SK-N-SH treated with all-trans-retinoic acid at 6 μM for 48 hours (cell line): ENCODE data around the gene C11orf52.
A peak's percentile ranks its signal among the peaks of the same experiment; 100 is the strongest.

ENCODE experiments used
- ATAC-seq: fragments of 200-7000 bp; cut with Tn5 transposase; 3 replicates; pipeline ENCODE4 v1.9.1; 2020; ENCODE audit warnings: mild to moderate bottlenecking, moderate library complexity
- ARNTL ChIP-seq: fragments of 450-650 bp; formaldehyde crosslinking; IDR thresholded peaks from 2 replicates; pipeline ENCODE4 v1.5.0; 2020; ENCODE audit warnings: low read depth, mild to moderate bottlenecking, moderate library complexity, borderline replicate concordance
- BACH2 ChIP-seq: fragments of 250-450 bp; sonication (Bioruptor Pico); IDR thresholded peaks from 2 replicates; pipeline ENCODE4 v1.9.0; 2021; ENCODE audit warnings: mild to moderate bottlenecking, borderline replicate concordance
- CSDC2 ChIP-seq: fragments of 250-450 bp; sonication (Bioruptor Pico); IDR thresholded peaks from 2 replicates; pipeline ENCODE4 v1.5.0; 2020; ENCODE audit warnings: mild to moderate bottlenecking, moderate library complexity
- ESRRG ChIP-seq: fragments of 250-450 bp; sonication (Bioruptor Pico); IDR thresholded peaks from 2 replicates; pipeline ENCODE4 v1.6.1; 2021; ENCODE audit warnings: mild to moderate bottlenecking
- GLIS3 ChIP-seq: fragments of 250-450 bp; sonication (Bioruptor Pico); IDR thresholded peaks from 2 replicates; pipeline ENCODE4 v1.5.0; 2020; ENCODE audit warnings: mild to moderate bottlenecking, moderate library complexity
- ISL1 ChIP-seq: fragments of 250-450 bp; sonication (Bioruptor Pico); IDR thresholded peaks from 2 replicates; pipeline ENCODE4 v2.1.2; 2022; ENCODE audit warnings: mild to moderate bottlenecking, moderate library complexity
- PPARA ChIP-seq: fragments of 250-450 bp; sonication (Bioruptor Pico); IDR thresholded peaks from 2 replicates; pipeline ENCODE4 v1.5.0; 2020; ENCODE audit warnings: mild to moderate bottlenecking, borderline replicate concordance
- RARB ChIP-seq: fragments of 250-450 bp; sonication (Bioruptor Pico); IDR thresholded peaks from 2 replicates; pipeline ENCODE4 v1.8.0; 2021; ENCODE audit warnings: mild to moderate bottlenecking, moderate library complexity
- TCF4 ChIP-seq: fragments of 250-450 bp; sonication (Bioruptor Pico); IDR thresholded peaks from 2 replicates; pipeline ENCODE4 v1.8.0; 2021; ENCODE audit warnings: mild to moderate bottlenecking, moderate library complexity, borderline replicate concordance
- TOX ChIP-seq: fragments of 250-450 bp; sonication (Bioruptor Pico); IDR thresholded peaks from 2 replicates; pipeline ENCODE4 v1.8.0; 2021; ENCODE audit warnings: mild to moderate bottlenecking, moderate library complexity, borderline replicate concordance
- ZC3H10 ChIP-seq: fragments of 250-450 bp; sonication (Bioruptor Pico); IDR thresholded peaks from 2 replicates; pipeline ENCODE4 v1.5.1; 2021; ENCODE audit warnings: mild to moderate bottlenecking, moderate library complexity
- ZFP3 ChIP-seq: fragments of 250-450 bp; sonication (Bioruptor Pico); IDR thresholded peaks from 2 replicates; pipeline ENCODE4 v1.5.0; 2020; ENCODE audit warnings: mild to moderate bottlenecking, moderate library complexity
- ZFP30 ChIP-seq: fragments of 450-650 bp; formaldehyde crosslinking; IDR thresholded peaks from 2 replicates; pipeline ENCODE4 v1.5.0; 2022; ENCODE audit warnings: mild to moderate bottlenecking, moderate library complexity
- ZNF565 ChIP-seq: fragments of 450-650 bp; formaldehyde crosslinking; conservative IDR thresholded peaks from 2 replicates; pipeline ENCODE4 v1.5.0; 2020; ENCODE audit warnings: low read depth, mild to moderate bottlenecking, moderate library complexity
- ZNF70 ChIP-seq: fragments of 450-650 bp; formaldehyde crosslinking; IDR thresholded peaks from 2 replicates; pipeline ENCODE4 v1.5.0; 2020; ENCODE audit warnings: mild to moderate bottlenecking, moderate library complexity
- ZNF8 ChIP-seq: fragments of 450-650 bp; formaldehyde crosslinking; IDR thresholded peaks from 2 replicates; pipeline ENCODE4 v1.5.0; 2020; ENCODE audit warnings: mild to moderate bottlenecking, moderate library complexity
- TF ChIP-seq, protein P1 (sequence below): fragments of 250-450 bp; sonication (Bioruptor Pico); IDR thresholded peaks from 2 replicates; pipeline ENCODE4 v1.5.0; 2020; ENCODE audit warnings: mild to moderate bottlenecking, moderate library complexity
- TF ChIP-seq, protein P2 (sequence below): fragments of 250-450 bp; sonication (Bioruptor Pico); IDR thresholded peaks from 2 replicates; pipeline ENCODE4 v1.5.1; 2020; ENCODE audit warnings: low read depth, mild to moderate bottlenecking, moderate library complexity
- TF ChIP-seq, protein P3 (sequence below): fragments of 250-450 bp; sonication (Bioruptor Pico); IDR thresholded peaks from 2 replicates; pipeline ENCODE4 v1.8.0; 2021; ENCODE audit warnings: low read depth, mild to moderate bottlenecking, moderate library complexity, borderline replicate concordance
- TF ChIP-seq, protein P4 (sequence below): fragments of 250-450 bp; sonication (Bioruptor Pico); IDR thresholded peaks from 2 replicates; pipeline ENCODE4 v1.5.1; 2021; ENCODE audit warnings: mild to moderate bottlenecking, moderate library complexity

Gene C11orf52

DNA sequence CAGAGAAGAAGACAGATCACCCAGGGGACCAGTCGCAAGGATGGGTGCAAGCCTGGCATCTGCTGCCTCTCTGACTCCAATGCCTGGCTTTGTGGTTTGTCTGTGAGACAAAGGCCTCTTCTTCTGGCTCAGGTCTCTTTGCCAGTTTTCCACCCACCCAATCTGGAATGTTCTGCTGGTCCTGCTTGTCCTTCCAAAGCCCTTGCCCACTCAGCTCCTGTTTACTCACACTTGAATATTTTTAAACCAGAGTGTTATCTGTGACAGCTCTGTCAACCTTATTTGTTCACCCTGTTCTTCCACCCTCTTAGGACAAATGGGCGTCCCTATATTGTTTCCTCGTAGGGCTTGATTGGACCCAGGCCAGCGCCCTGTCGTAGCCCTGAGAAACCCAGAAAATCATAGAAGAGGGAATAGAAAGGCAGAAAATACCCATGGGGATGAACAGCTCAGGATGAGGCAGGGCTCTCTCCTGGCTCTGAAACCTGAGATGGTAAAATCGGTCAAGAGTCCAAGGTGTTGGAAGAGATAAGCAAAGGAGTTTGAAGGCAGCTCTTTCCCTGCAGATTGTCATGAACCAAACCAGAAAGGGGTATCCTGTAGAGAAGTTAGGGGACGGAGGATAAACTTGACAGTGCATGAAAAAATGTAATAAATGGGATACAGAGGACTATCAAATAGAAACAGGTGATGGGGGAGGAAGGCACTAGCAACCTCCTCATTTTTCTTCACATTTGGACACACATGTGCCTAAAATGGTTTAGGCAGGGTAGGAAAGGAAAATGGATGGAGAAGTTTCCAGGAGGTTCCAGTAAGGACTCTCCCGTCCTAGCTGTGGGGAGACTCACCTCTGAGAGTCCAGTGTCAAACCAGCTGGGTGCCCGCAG is 7.8 kb upstream of the C11orf52 start:
- TF ChIP-seq, protein P1, sequence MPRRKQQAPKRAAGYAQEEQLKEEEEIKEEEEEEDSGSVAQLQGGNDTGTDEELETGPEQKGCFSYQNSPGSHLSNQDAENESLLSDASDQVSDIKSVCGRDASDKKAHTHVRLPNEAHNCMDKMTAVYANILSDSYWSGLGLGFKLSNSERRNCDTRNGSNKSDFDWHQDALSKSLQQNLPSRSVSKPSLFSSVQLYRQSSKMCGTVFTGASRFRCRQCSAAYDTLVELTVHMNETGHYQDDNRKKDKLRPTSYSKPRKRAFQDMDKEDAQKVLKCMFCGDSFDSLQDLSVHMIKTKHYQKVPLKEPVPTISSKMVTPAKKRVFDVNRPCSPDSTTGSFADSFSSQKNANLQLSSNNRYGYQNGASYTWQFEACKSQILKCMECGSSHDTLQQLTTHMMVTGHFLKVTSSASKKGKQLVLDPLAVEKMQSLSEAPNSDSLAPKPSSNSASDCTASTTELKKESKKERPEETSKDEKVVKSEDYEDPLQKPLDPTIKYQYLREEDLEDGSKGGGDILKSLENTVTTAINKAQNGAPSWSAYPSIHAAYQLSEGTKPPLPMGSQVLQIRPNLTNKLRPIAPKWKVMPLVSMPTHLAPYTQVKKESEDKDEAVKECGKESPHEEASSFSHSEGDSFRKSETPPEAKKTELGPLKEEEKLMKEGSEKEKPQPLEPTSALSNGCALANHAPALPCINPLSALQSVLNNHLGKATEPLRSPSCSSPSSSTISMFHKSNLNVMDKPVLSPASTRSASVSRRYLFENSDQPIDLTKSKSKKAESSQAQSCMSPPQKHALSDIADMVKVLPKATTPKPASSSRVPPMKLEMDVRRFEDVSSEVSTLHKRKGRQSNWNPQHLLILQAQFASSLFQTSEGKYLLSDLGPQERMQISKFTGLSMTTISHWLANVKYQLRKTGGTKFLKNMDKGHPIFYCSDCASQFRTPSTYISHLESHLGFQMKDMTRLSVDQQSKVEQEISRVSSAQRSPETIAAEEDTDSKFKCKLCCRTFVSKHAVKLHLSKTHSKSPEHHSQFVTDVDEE, result no peak
- TF ChIP-seq BACH2 (CRISPR knock-in tag) (no peak), TOX (CRISPR knock-in tag) (no peak), ESRRG (CRISPR knock-in tag) (no peak), ZNF70 (CRISPR knock-in tag) (no peak), ZFP3 (CRISPR knock-in tag) (no peak), CSDC2 (no peak), ZC3H10 (CRISPR knock-in tag) (no peak)
- TF ChIP-seq, protein P2, sequence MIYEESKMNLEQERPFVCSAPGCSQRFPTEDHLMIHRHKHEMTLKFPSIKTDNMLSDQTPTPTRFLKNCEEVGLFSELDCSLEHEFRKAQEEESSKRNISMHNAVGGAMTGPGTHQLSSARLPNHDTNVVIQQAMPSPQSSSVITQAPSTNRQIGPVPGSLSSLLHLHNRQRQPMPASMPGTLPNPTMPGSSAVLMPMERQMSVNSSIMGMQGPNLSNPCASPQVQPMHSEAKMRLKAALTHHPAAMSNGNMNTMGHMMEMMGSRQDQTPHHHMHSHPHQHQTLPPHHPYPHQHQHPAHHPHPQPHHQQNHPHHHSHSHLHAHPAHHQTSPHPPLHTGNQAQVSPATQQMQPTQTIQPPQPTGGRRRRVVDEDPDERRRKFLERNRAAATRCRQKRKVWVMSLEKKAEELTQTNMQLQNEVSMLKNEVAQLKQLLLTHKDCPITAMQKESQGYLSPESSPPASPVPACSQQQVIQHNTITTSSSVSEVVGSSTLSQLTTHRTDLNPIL (CRISPR knock-in tag), result no peak
- TF ChIP-seq, all 23 proteins: peak for 0
- ATAC-seq, result no peak

DNA sequence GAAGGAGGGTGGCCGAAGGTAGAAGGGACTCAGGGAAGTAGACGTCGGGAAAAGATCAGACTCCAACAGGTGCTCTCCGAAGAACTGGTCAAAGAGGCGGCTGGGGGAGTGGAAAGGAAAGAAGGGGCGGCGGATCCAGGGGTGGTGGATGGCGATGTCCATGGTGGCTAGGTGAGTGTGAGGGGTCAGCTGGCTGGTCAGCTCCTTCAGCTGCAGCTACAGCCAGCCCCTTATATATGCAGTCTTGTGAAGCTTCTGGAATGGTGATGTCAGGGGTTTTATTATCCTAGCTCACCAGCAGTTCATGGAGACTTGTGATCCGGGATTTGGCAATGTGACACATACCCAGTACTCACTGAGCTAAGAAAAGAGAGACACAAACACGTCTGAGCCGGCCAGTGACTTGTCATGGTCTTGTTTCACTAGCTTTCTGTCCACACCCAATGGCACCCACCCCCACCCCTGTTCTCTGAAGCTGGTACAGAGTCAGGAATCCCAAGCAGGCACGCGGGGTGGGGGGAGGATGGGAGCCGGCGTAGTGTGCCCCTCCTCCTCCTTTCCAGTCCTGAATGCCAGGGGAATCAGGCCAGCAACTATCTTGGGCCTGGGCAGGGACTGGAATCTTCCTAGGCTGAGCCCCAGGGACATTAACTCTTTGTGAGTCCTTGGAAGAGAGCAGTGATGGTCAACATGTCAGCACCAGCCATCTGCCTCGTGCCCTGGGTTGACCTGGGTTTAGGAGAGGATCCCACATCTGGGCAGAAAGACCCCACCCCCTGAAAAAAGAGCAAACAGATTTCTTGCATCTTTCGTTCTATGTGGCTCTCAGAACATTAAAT is 6.9 kb upstream of the C11orf52 start, which contains the start of gene CRYAB:
CRYAB (minus strand) TSS at position 208 of the 839 bp plus-strand sequence; CDS start at position 162, 46 bp downstream.
- peak; percentile 71 for ATAC-seq
- TF ChIP-seq, protein P3, sequence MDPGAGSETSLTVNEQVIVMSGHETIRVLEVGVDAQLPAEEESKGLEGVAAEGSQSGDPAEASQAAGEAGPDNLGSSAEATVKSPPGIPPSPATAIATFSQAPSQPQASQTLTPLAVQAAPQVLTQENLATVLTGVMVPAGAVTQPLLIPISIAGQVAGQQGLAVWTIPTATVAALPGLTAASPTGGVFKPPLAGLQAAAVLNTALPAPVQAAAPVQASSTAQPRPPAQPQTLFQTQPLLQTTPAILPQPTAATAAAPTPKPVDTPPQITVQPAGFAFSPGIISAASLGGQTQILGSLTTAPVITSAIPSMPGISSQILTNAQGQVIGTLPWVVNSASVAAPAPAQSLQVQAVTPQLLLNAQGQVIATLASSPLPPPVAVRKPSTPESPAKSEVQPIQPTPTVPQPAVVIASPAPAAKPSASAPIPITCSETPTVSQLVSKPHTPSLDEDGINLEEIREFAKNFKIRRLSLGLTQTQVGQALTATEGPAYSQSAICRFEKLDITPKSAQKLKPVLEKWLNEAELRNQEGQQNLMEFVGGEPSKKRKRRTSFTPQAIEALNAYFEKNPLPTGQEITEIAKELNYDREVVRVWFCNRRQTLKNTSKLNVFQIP (CRISPR knock-in tag), result no peak
- TF ChIP-seq ISL1 (CRISPR knock-in tag) (0 out of 2 replicates have a peak, but pooled peaks have one; percentile 11), ZNF70 (CRISPR knock-in tag) (no peak), BACH2 (CRISPR knock-in tag) (no peak), ARNTL (CRISPR knock-in tag) (no peak), RARB (CRISPR knock-in tag) (no peak)

DNA sequence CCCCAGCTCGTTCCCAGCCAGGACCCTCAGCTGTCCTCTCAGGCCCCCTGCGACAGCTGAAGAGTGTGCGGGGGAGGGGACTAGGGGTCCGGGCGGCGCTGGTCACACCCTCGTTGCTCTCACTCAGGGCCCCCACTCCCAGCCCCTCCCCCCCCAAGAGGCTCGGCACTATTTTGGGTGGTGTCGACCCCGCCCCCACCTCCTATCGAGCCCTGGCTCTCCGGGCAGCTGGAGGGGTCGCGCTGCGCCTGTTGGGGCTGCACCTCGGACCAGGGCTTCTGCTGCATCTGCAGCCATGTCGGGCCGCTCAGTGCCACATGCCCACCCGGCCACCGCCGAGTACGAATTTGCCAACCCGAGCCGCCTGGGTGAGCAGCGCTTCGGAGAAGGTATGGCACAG is 6.2 kb upstream of the C11orf52 start, which contains the start of gene HSPB2:
HSPB2 (plus strand) TSS at position 200 of the 400 bp plus-strand sequence; CDS start at position 296, 96 bp downstream.
- no peak for ATAC-seq
- TF ChIP-seq TOX (CRISPR knock-in tag) (no peak), ZFP3 (CRISPR knock-in tag) (no peak), RARB (CRISPR knock-in tag) (no peak), ZNF8 (CRISPR knock-in tag) (no peak), TCF4 (CRISPR knock-in tag) (no peak), ISL1 (CRISPR knock-in tag) (no peak), ZC3H10 (CRISPR knock-in tag) (no peak), ZFP30 (no peak), GLIS3 (CRISPR knock-in tag) (no peak), ZNF70 (CRISPR knock-in tag) (no peak), ZNF565 (CRISPR knock-in tag) (no peak), ESRRG (CRISPR knock-in tag) (no peak), PPARA (no peak)
- TF ChIP-seq, protein P1, result no peak
- TF ChIP-seq, protein P4, sequence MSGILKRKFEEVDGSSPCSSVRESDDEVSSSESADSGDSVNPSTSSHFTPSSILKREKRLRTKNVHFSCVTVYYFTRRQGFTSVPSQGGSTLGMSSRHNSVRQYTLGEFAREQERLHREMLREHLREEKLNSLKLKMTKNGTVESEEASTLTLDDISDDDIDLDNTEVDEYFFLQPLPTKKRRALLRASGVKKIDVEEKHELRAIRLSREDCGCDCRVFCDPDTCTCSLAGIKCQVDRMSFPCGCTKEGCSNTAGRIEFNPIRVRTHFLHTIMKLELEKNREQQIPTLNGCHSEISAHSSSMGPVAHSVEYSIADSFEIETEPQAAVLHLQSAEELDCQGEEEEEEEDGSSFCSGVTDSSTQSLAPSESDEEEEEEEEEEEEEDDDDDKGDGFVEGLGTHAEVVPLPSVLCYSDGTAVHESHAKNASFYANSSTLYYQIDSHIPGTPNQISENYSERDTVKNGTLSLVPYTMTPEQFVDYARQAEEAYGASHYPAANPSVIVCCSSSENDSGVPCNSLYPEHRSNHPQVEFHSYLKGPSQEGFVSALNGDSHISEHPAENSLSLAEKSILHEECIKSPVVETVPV (CRISPR knock-in tag), result no peak
